Pancreas (tissue), 10 donors: ENCODE results near the gene KRTAP10-4. TPM values are rescaled to one million over a fixed set of nuclear protein-coding genes. Genes with fewer than 3 reads are reported as not detected.
A peak's percentile ranks its signal among the peaks of the same experiment; 100 is the strongest.

ENCODE experiments used
- ATAC-seq, 4 donors: fragments of 200-7000 bp; cut with Tn5 transposase; one replicate each; pipeline versions ENCODE4 v1.8.0 to v1.9.1; 2020; ENCODE audit warnings: mild to moderate bottlenecking in 4 of 4, moderate library complexity in 4 of 4
- DNase-seq, 6 donors: peaks; one replicate each; pipeline ENCODE4 v3.0.0-alpha.2; 2020
- FAIRE-seq: peaks from 2 replicates; lab custom pipeline; 2012; peaks lifted over from hg19 to GRCh38; lab: Jason Lieb, UNC
- H3K27ac ChIP-seq, 4 donors: fragments of 200-600 bp; sonication (generic); 1 replicate in 3 of 4; 2 replicates in 1 of 4; pipeline versions ENCODE4 v1.5.0 to v1.8.0; 2020
- H3K27me3 ChIP-seq, 4 donors: fragments of 200-600 bp; one replicate each; pipeline ENCODE4 v1.8.0; 2021
- H3K36me3 ChIP-seq, 3 donors: fragments of 200-600 bp; sonication (generic) in 1 of 3; one replicate each; pipeline versions ENCODE4 v1.5.0 to v1.8.0; 2020 to 2021
- H3K4me1 ChIP-seq, 3 donors: fragments of 200-600 bp; one replicate each; pipeline ENCODE4 v1.8.0; 2021
- H3K4me3 ChIP-seq, 4 donors: fragments of 200-600 bp; sonication (generic) in 2 of 4; one replicate each; pipeline versions ENCODE4 v1.5.0 to v1.8.0; 2020 to 2021
- H3K9me3 ChIP-seq, 4 donors: fragments of 200-600 bp; one replicate each; pipeline ENCODE4 v1.8.0; 2021
- CTCF ChIP-seq, 4 donors: fragments of 200-600 bp; sonication (generic) in 3 of 4; IDR thresholded peaks; one replicate each; pipeline versions ENCODE4 v1.5.0 to v1.8.0; 2021; ENCODE audit warnings: antibody characterized with exemption in 4 of 4
- WGBS, 2 donors: extraction: QIAGEN DNeasy Blood & Tissue Kit; methylation state at CpG; one replicate each; pipeline ENCODE4 v1.1.7; 2013; 5-methylcytosine and 5-hydroxymethylcytosine counted together
- intact Hi-C, 3 donors: fragments of 100-400 bp; cut with DNase I; formaldehyde crosslinking; loops; one replicate each; pipeline versions ENCODE4 v1.11.1 to v1.14.2; 2022
- polyA plus RNA-seq, 2 donors: library from polyadenylated mRNA; stranded (reverse); fragments of 200-250 nt; gene quantifications; one replicate each; pipeline ENCODE4 v1.2.3, GENCODE V29; 2013
- total RNA-seq, 6 donors: library from RNA; stranded (reverse); fragmentation: NEBNext Ultra II Directional in 4 of 6; extraction: Animal tissue kit (Norgen Biotek cat#: 25700) in 4 of 6; gene quantifications; one replicate each; pipeline versions ENCODE4 v1.2.1 to v1.2.4, GENCODE V29; 2021 to 2023
- donor health status: healthy with polysubstance abuse.
- donor health status: DM: no; HTN: no; CAD: no; lungs with moderate emphysema.
- donor health status: DM: no; HTN: no; CAD: no.
- donor health status: control.
- donor health status: control.
- donor health status: Bipolar disorder and iron deficiency.
- donor health status: DM: yes; HTN: yes; CAD: no.
- donor health status: DM: no; HTN: no; CAD: no.
- donor health status: DM: no; HTN: no; CAD: no.
- donor health status: DM: yes; HTN: yes; CAD: no.

Gene KRTAP10-4
- total and polyA plus RNA-seq, 8 donors = not detected

- no peak for TF ChIP-seq CTCF (IDR thresholded peaks at IDR 0.05)
- Histone ChIP-seq H3K4me3 (no peak overlapping the region), H3K27me3 (no peaks in the 10 kb centered on the region), H3K36me3 (no peaks in the 10 kb centered on the region), H3K9me3 (no peaks in the 10 kb centered on the region), H3K4me1 (no peaks in the 10 kb centered on the region), H3K27ac (no peak overlapping the region)
- 54 to 62% methylated on average over 23 of the region's 23 CpGs for WGBS, 2 donors
- DNase-seq (peak in 2 of 6 donors; percentile 4 to 43), FAIRE-seq (no peak), ATAC-seq (no peak)
- intact Hi-C loops = no loop called here
Measured at GRCh38 chr21:44529503-44530125, 43.9 kb upstream of the KRTAP10-4 start.

GRCh38 chr21:44530221-44530902, 43.2 kb upstream of the KRTAP10-4 start:
- H3K9me3 ChIP-seq = no peaks in the 10 kb centered on the region
- FAIRE-seq (no peak), ATAC-seq (no peak), DNase-seq (peak in 2 of 6 donors; percentile 2 to 36)
- no peak overlapping the region for H3K4me3 ChIP-seq
- intact Hi-C loops = no loop called here
- H3K27ac ChIP-seq = no peak overlapping the region
- no peaks in the 10 kb centered on the region for H3K4me1 ChIP-seq
- no peaks in the 10 kb centered on the region for H3K27me3 ChIP-seq
- no peak for TF ChIP-seq CTCF (IDR thresholded peaks at IDR 0.05)
- H3K36me3 ChIP-seq = no peaks in the 10 kb centered on the region
- WGBS, 2 donors = 66 to 76% methylated on average over 7 of the region's 7 CpGs

GRCh38 chr21:44530903-44531605, 42.5 kb upstream of the KRTAP10-4 start:
- no peak for TF ChIP-seq CTCF (IDR thresholded peaks at IDR 0.05)
- intact Hi-C loops = no loop called here
- Histone ChIP-seq H3K36me3 (no peaks in the 10 kb centered on the region), H3K4me1 (no peaks in the 10 kb centered on the region), H3K27me3 (no peaks in the 10 kb centered on the region), H3K4me3 (no peak overlapping the region), H3K9me3 (no peaks in the 10 kb centered on the region), H3K27ac (no peak overlapping the region)
- FAIRE-seq = no peak
- DNase-seq = peak in 1 of 6 donors; percentile 41
- no peak for ATAC-seq
- WGBS, 2 donors = 65 to 73% methylated on average over 23 of the region's 23 CpGs

GRCh38 chr21:44531606-44532564, 41.6 kb upstream of the KRTAP10-4 start:
- no peak for ATAC-seq
- Histone ChIP-seq H3K27me3 (no peaks in the 10 kb centered on the region), H3K4me1 (no peaks in the 10 kb centered on the region), H3K9me3 (no peaks in the 10 kb centered on the region), H3K27ac (no peak overlapping the region), H3K36me3 (no peaks in the 10 kb centered on the region), H3K4me3 (no peak overlapping the region)
- no peak for TF ChIP-seq CTCF (IDR thresholded peaks at IDR 0.05)
- 64 to 73% methylated on average over 30 of the region's 30 CpGs for WGBS, 2 donors
- FAIRE-seq = no peak
- intact Hi-C loops = no loop called here
- DNase-seq = peak in 3 of 6 donors; percentile 9 to 49 (median 48)
